SU-DHL-6 (cell line): ENCODE results near the gene ITIH6.
"Not testable (repeated sequence)": the region's sequence is repeated elsewhere in the genome, so short reads cannot be mapped to it uniquely, and the experiment has no call there.

ENCODE experiments used
- CTCF ChIP-seq: fragments of 200-600 bp; sonication (generic); IDR thresholded peaks from one replicate; pipeline ENCODE4 v1.5.1; 2017; ENCODE audit warnings: antibody characterized with exemption, mild to moderate bottlenecking, low read length, moderate library complexity; ENCODE audit not compliant: insufficient read depth, poor library complexity, severe bottlenecking
- EZH2phosphoT487 ChIP-seq: fragments of 200-600 bp; sonication (generic), shearing (Covaris generic); conservative IDR thresholded peaks from 2 replicates; pipeline ENCODE4 v1.6.1; 2018; ENCODE audit warnings: mild to moderate bottlenecking, antibody characterized with exemption, low read length, moderate library complexity, mixed read lengths

DNA sequence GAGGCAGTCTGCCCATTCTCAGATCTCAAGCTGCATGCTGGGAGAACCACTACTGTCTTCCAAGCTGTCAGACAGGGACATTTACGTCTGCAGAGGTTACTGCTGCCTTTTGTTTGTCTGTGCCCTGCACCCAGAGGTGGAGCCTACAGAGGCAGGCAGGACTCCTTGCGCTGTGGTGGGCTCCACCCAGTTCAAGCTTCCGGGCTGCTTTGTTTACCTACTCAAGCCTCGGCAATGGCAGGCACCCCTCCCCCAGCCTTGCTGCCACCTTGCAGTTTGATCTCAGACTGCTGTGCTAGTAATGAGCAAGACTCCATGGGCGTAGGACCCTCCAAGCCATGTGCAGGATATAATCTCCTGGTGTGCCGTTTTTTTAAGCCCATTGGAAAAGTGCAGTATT, 59.5 kb downstream of the ITIH6 start:
- TF ChIP-seq CTCF, EZH2phosphoT487: not testable (repeated sequence)
